ENCODE measurements around the gene NUMA1.
A peak's percentile ranks its signal among the peaks of the same experiment; 100 is the strongest.

The NUMA1 gene

GRCh38 chr11:72036687-72037086, 43.7 kb downstream of the NUMA1 start:
- peaks cover 22% of the 10 kb centered on the region for H3K36me3 ChIP-seq (ENCODE audit: insufficient read depth, low read length)
- no peaks in the 10 kb centered on the region for H3K9me3 ChIP-seq (ENCODE audit: low read length)
- H3K4me1 ChIP-seq (ENCODE audit: insufficient read depth, low read length), result peaks cover 34% of the 10 kb centered on the region
- no peaks in the 10 kb centered on the region for H3K27me3 ChIP-seq (ENCODE audit: control insufficient read depth in 1 of 2, insufficient read depth in 2 of 2, low read length in 2 of 2)
- H3K27ac ChIP-seq (ENCODE audit: low read depth, low read length), result no peak overlapping the region
- peak overlapping the region in 1 of 2 donors; percentile 17 for H3K4me3 ChIP-seq (ENCODE audit: low read depth in 1 of 2, low read length in 2 of 2)
- H3K9ac ChIP-seq (ENCODE audit: low read length), result no peak overlapping the region

DNA sequence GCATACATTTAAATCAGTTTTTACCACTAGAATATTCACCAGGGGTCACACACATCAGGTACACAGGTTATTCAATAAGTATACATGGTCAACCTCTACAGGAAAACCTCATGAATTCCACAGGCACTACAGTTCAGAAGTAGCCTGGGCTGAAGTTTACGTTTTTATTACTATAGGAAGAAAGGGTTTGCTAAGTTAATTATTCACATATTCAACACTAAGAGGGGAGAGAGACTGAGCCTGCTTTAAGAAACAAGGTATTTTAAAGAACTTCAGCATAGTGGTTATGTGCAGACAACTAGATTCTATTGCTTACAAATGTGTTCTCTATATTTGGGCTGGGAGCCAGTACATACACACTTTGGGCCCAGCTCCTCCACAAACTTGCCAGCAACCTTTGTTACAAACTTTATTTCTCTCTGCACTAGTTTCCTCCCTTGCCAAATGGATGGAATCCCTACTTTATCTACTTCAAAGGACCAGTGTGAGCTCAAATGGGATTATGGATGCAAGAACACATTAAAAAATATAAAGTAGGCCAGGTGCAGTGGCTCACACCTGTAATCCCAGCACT, 49.8 kb downstream of the NUMA1 start:
- Histone ChIP-seq H3K36me3 (ENCODE audit: insufficient read depth, low read length) (peaks cover 50% of the 10 kb centered on the region), H3K27me3 (ENCODE audit: control insufficient read depth in 1 of 2, insufficient read depth in 2 of 2, low read length in 2 of 2) (no peaks in the 10 kb centered on the region), H3K4me1 (ENCODE audit: insufficient read depth, low read length) (peaks cover 54% of the 10 kb centered on the region), H3K27ac (ENCODE audit: low read depth, low read length) (no peak overlapping the region), H3K9me3 (ENCODE audit: low read length) (no peaks in the 10 kb centered on the region), H3K9ac (ENCODE audit: low read length) (no peak overlapping the region), H3K4me3 (ENCODE audit: low read depth in 1 of 2, low read length in 2 of 2) (no peak overlapping the region)

DNA sequence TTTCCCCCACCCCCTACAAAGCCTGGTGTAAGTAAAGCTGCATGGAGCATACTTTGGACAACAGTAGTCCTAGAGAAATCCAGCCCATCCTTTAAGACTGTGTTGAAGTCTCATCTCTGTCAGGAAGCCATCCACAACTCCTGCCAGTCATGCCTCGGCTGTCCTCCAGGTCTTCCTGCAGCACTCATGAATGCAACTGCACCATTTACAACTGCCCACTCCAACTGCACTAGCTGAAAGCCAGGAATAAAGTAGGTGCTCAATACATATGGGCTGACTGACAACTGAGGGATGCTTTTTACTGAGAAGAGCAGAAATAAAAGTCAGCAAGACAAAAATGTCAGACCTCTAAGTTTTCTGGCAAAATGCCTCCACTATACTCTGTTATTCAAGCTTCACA, 54.3 kb downstream of the NUMA1 start:
- Histone ChIP-seq H3K4me3 (ENCODE audit: low read depth in 1 of 2, low read length in 2 of 2) (no peak overlapping the region), H3K9ac (ENCODE audit: low read length) (no peak overlapping the region), H3K27me3 (ENCODE audit: control insufficient read depth in 1 of 2, insufficient read depth in 2 of 2, low read length in 2 of 2) (no peaks in the 10 kb centered on the region), H3K9me3 (ENCODE audit: low read length) (no peaks in the 10 kb centered on the region), H3K36me3 (ENCODE audit: insufficient read depth, low read length) (peaks cover 75% of the 10 kb centered on the region), H3K27ac (ENCODE audit: low read depth, low read length) (no peak overlapping the region), H3K4me1 (ENCODE audit: insufficient read depth, low read length) (peaks cover 66% of the 10 kb centered on the region)

DNA sequence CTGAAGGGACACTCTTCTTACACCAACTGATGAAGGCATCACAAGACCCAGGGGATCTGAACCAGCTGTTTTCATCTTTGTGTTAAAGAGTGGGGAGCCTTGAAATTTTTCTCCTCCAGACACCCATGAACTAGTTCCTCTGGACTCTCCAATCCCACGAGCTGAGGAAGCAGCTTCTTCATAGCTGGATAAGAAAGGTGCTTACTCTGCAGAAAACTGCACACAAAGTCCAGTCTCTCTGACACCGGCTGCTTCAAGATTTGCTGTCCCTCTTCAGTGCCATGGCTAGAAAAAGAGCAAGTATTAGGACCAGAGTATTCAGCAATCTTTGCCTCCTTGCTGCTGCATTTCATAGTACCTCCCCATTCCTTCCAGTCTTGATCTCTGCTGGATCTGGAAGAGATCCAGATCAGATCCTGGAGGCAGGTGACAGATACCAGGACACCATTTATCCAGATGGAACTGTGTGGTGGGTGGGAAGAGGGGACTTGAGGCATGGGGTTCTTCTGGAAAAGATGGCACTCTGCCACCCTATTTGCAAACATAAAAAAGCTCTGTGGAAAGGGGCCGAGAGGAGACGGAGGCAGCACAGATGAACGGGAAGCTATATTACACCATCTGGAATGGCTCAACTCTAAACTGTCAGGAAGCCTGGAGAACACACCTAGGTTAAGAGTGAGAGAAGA, 56.1 kb downstream of the NUMA1 start:
- H3K27ac ChIP-seq (ENCODE audit: low read depth, low read length), result peak overlapping the region; percentile 59
- H3K27me3 ChIP-seq (ENCODE audit: control insufficient read depth in 1 of 2, insufficient read depth in 2 of 2, low read length in 2 of 2), result no peaks in the 10 kb centered on the region
- no peak overlapping the region for H3K9ac ChIP-seq (ENCODE audit: low read length)
- H3K4me3 ChIP-seq (ENCODE audit: low read depth in 1 of 2, low read length in 2 of 2), result no peak overlapping the region
- H3K9me3 ChIP-seq (ENCODE audit: low read length), result no peaks in the 10 kb centered on the region
- peaks cover 51% of the 10 kb centered on the region for H3K4me1 ChIP-seq (ENCODE audit: insufficient read depth, low read length)
- H3K36me3 ChIP-seq (ENCODE audit: insufficient read depth, low read length), result peaks cover 91% of the 10 kb centered on the region

DNA sequence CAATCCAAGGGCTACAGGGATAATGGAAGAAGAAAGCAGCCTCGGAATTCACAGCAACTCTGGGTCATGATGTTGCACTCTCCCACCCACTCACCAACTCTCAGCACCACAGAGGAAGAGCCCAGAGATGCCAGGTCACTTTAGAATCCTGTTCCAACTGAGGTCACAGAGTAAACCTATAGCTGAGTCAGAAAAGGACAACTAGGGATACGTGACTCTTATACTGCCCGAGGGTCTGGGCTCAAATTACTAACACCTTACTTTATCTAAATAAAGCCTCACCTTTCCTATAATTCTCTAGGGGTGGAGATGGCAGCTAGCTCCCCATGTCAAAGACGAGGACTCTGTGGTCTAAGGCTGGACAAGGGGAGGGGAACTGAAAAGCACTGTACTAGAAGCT, 57.0 kb downstream of the NUMA1 start:
- H3K9me3 ChIP-seq (ENCODE audit: low read length), result no peaks in the 10 kb centered on the region
- peaks cover 46% of the 10 kb centered on the region for H3K4me1 ChIP-seq (ENCODE audit: insufficient read depth, low read length)
- peak overlapping the region; percentile 7 for H3K27ac ChIP-seq (ENCODE audit: low read depth, low read length)
- no peaks in the 10 kb centered on the region for H3K27me3 ChIP-seq (ENCODE audit: control insufficient read depth in 1 of 2, insufficient read depth in 2 of 2, low read length in 2 of 2)
- H3K36me3 ChIP-seq (ENCODE audit: insufficient read depth, low read length), result peaks cover 91% of the 10 kb centered on the region
- no peak overlapping the region for H3K9ac ChIP-seq (ENCODE audit: low read length)
- no peak overlapping the region for H3K4me3 ChIP-seq (ENCODE audit: low read depth in 1 of 2, low read length in 2 of 2)

GRCh38 chr11:72018171-72018570, 62.2 kb downstream of the NUMA1 start:
- peaks cover 99% of the 10 kb centered on the region for H3K36me3 ChIP-seq (ENCODE audit: insufficient read depth, low read length)
- H3K9me3 ChIP-seq (ENCODE audit: low read length), result no peaks in the 10 kb centered on the region
- H3K4me1 ChIP-seq (ENCODE audit: insufficient read depth, low read length), result peaks cover 26% of the 10 kb centered on the region
- no peak overlapping the region for H3K9ac ChIP-seq (ENCODE audit: low read length)
- no peaks in the 10 kb centered on the region for H3K27me3 ChIP-seq (ENCODE audit: control insufficient read depth in 1 of 2, insufficient read depth in 2 of 2, low read length in 2 of 2)
- no peak overlapping the region for H3K4me3 ChIP-seq (ENCODE audit: low read depth in 1 of 2, low read length in 2 of 2)
- no peak overlapping the region for H3K27ac ChIP-seq (ENCODE audit: low read depth, low read length)

DNA sequence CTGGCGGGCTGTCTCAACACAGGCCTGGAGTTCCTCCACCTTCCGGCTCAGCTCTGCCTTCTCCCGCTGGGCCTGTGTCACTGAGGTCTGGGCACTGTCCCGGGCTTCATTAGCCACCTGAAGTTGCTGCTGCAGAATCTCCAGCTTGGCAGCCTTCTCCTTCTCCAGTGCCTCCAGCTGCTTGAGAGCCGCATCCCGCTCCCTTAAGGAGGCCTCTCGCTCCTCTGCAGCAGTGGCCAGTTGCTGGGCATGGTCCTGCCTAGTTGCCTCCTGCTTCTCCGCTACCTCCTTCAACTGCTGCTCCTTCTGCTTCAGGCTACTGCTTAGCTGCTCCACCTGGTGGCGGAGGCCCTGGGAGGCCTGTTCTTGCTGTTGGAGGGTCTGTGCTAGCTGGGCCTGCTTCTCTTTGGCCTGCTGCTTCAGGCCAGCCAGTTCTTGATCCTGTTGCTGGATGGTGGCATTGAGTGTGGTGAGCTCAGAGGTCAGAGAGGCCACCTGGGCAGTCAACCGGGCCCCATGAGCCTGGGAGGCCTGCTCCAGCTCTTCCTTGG, 64.8 kb downstream of the NUMA1 start:
- peaks cover 99% of the 10 kb centered on the region for H3K36me3 ChIP-seq (ENCODE audit: insufficient read depth, low read length)
- no peak overlapping the region for H3K9ac ChIP-seq (ENCODE audit: low read length)
- no peaks in the 10 kb centered on the region for H3K9me3 ChIP-seq (ENCODE audit: low read length)
- no peak overlapping the region for H3K4me3 ChIP-seq (ENCODE audit: low read depth in 1 of 2, low read length in 2 of 2)
- H3K4me1 ChIP-seq (ENCODE audit: insufficient read depth, low read length), result peaks cover 45% of the 10 kb centered on the region
- no peaks in the 10 kb centered on the region for H3K27me3 ChIP-seq (ENCODE audit: control insufficient read depth in 1 of 2, insufficient read depth in 2 of 2, low read length in 2 of 2)
- H3K27ac ChIP-seq (ENCODE audit: low read depth, low read length), result no peak overlapping the region

DNA sequence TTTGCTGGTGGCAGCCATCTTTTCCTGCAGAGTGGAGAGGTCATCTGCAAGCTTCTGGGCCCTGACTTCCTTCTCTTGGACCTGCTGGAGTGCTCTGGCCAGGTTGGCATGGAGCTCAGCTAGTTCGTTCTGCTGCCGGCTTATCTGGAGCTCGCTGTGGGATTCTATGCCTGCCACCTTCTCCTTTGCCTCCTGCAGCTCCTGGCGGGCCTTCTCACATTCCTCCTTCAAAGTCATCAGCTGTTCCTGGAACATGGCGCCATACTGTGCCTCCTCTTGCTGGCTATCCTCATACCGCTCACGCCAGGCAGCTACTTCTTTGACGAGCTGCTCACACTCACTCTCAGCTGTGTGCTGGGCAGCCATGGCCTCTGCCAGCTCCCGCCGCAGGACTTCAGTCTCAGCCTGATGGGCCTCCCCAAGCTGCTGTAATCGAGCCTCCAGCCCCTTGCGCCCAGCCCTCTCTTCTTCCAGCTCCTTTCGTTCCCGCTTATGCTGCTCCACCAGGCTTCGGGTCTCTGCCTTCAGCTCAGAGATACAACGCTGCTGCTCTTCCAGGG, 65.5 kb downstream of the NUMA1 start:
- Histone ChIP-seq H3K36me3 (ENCODE audit: insufficient read depth, low read length) (peaks cover 99% of the 10 kb centered on the region), H3K27ac (ENCODE audit: low read depth, low read length) (peak overlapping the region; percentile 27), H3K9me3 (ENCODE audit: low read length) (no peaks in the 10 kb centered on the region), H3K27me3 (ENCODE audit: control insufficient read depth in 1 of 2, insufficient read depth in 2 of 2, low read length in 2 of 2) (no peaks in the 10 kb centered on the region), H3K4me1 (ENCODE audit: insufficient read depth, low read length) (peaks cover 45% of the 10 kb centered on the region), H3K4me3 (ENCODE audit: low read depth in 1 of 2, low read length in 2 of 2) (no peak overlapping the region), H3K9ac (ENCODE audit: low read length) (no peak overlapping the region)

- peaks cover 45% of the 10 kb centered on the region for H3K4me1 ChIP-seq (ENCODE audit: insufficient read depth, low read length)
- no peaks in the 10 kb centered on the region for H3K27me3 ChIP-seq (ENCODE audit: control insufficient read depth in 1 of 2, insufficient read depth in 2 of 2, low read length in 2 of 2)
- H3K36me3 ChIP-seq (ENCODE audit: insufficient read depth, low read length), result peaks cover 98% of the 10 kb centered on the region
- peak overlapping the region in 1 of 2 donors; percentile 25 for H3K4me3 ChIP-seq (ENCODE audit: low read depth in 1 of 2, low read length in 2 of 2)
- no peak overlapping the region for H3K9ac ChIP-seq (ENCODE audit: low read length)
- H3K9me3 ChIP-seq (ENCODE audit: low read length), result no peaks in the 10 kb centered on the region
- peak overlapping the region; percentile 40 for H3K27ac ChIP-seq (ENCODE audit: low read depth, low read length)
Measured at GRCh38 chr11:72013765-72014711, 66.3 kb downstream of the NUMA1 start.

GRCh38 chr11:72012897-72013721, 67.2 kb downstream of the NUMA1 start:
- Histone ChIP-seq H3K27me3 (ENCODE audit: control insufficient read depth in 1 of 2, insufficient read depth in 2 of 2, low read length in 2 of 2) (no peaks in the 10 kb centered on the region), H3K4me1 (ENCODE audit: insufficient read depth, low read length) (peaks cover 45% of the 10 kb centered on the region), H3K4me3 (ENCODE audit: low read depth in 1 of 2, low read length in 2 of 2) (peak overlapping the region in 1 of 2 donors; percentile 25), H3K27ac (ENCODE audit: low read depth, low read length) (peak overlapping the region; percentile 40), H3K9me3 (ENCODE audit: low read length) (no peaks in the 10 kb centered on the region), H3K9ac (ENCODE audit: low read length) (no peak overlapping the region), H3K36me3 (ENCODE audit: insufficient read depth, low read length) (peaks cover 97% of the 10 kb centered on the region)

Measured in muscle layer of colon (tissue), 2 donors.